NCI-H345 treated with DMSO at 0.1 percent for 48 hours (cell line): ENCODE results near the gene WDR35.

Source experiments
- DNase-seq: peaks from one replicate; lab custom pipeline; 2025; ENCODE audit not compliant: unreplicated experiment; lab: John Stamatoyannopoulos, UW

WDR35 gene

GRCh38 chr2:20011276-20012031 lies 21.5 kb upstream of the WDR35 start:
- no peak for DNase-seq

DNA sequence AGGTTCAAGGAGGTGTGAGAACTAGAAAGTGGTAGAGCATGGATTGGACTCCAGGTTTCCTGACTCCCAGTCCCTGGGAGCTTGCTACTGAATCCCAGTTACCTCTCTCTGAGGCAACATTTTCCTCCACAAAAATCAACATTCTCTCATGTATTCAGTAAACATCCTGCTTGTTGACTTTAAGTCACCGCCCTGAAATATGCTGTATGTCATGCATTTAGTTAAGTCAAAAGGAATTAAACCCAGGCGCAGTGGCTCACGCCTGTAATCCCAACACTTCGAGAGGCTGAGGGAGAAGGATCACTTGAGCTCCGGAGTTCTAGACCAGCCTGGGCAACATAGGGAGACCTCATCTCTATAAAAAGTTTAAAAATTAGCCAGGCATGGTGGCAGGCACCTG lies 18.8 kb upstream of the WDR35 start:
- DNase-seq, result no peak

DNA sequence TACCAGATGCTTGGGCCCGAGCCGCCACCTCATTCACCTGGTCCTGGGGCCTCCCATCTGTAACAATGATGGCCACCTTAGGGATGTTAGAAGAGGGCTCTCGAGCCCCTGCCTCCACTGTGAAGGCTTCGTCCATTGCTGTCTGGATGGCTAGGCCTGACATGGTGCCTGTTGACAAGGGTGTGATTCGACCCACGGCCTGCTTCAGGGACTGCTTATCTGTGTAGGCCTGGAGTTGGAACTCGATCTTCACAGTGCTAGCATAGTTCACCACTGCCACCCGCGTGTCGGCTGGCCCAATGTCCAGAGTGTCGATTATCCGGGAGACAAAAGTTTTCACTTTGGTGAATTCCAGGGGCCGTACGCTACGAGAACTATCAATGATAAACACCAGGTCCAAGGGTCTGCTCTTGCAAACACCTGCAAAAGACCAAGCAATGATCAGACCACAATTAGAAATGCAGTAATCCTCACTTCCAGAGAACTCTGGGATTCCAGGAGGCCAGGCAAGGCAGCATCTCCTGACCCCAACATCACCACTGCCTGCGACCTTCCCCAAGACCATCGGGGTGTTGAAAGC lies 16.1 kb upstream of the WDR35 start:
- DNase-seq, result no peak

GRCh38 chr2:20005067-20005627 lies 15.2 kb upstream of the WDR35 start:
- no peak for DNase-seq

GRCh38 chr2:20001361-20001863 lies 11.5 kb upstream of the WDR35 start:
- no peak for DNase-seq

DNA sequence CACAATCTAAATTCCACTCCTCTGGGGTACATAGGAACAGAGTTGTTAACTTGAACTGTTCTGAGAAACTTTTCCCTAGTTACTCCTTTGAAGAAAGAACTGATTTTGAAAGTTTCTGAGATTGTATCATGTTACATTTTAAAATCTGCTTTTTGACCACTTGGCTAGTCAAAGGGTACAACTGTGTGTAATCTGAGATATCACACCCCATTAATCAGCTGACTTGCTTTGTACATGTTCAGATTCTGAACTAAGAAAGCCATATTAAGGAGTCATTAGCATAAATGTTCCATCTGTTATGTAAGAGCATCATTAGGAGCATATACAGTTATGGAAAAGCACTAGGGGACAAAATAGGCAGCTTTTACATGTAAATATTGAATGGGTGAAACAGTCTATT lies 3.8 kb upstream of the WDR35 start:
- no peak for DNase-seq

GRCh38 chr2:19991895-19992294 lies 2.0 kb upstream of the WDR35 start:
- no peak for DNase-seq

DNA sequence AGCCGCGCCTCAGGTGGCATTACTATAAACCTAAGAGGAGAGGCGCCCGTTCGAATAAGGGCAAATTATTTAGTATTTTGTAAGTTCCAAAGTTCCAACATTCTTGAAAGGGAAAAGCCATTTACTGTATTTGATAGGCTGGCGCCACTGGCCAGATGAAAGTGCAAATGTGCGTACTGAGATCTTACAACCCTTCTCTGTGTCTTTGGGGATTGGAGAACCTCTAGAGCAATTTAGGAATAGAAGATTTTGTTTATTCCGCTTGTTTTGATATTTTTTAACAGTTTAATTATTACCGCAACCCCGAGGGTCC lies 467 bp upstream of the WDR35 start:
- no peak for DNase-seq

GRCh38 chr2:19989342-19989666 lies 601 bp downstream of the WDR35 start:
- peak; percentile 27 for DNase-seq

DNA sequence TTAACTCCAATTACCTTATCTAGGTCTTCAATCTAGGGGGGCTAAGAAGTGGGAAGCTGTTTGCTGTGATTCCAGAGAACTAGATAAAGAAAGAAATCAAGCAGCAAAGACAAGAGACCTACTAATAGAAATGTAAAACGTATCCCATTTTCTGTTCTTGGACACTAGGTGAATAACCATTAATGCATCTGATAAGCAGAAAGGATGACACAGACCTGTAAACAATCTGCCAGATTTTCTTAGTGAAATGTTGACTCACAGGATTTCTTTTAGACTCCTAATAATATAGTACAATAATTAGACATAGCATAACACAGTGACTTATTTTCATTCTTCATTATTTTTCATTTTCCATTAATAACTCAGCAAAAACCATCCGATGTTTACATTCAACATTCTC lies 1.3 kb downstream of the WDR35 start:
- no peak for DNase-seq

GRCh38 chr2:19987936-19988335 lies 2.0 kb downstream of the WDR35 start:
- DNase-seq, result no peak

GRCh38 chr2:19982268-19982667 lies 7.6 kb downstream of the WDR35 start:
- no peak for DNase-seq

GRCh38 chr2:19979932-19980331 lies 10.0 kb downstream of the WDR35 start:
- no peak for DNase-seq

GRCh38 chr2:19973466-19973865 lies 16.4 kb downstream of the WDR35 start:
- no peak for DNase-seq

GRCh38 chr2:19971691-19972090 lies 18.2 kb downstream of the WDR35 start:
- no peak for DNase-seq

DNA sequence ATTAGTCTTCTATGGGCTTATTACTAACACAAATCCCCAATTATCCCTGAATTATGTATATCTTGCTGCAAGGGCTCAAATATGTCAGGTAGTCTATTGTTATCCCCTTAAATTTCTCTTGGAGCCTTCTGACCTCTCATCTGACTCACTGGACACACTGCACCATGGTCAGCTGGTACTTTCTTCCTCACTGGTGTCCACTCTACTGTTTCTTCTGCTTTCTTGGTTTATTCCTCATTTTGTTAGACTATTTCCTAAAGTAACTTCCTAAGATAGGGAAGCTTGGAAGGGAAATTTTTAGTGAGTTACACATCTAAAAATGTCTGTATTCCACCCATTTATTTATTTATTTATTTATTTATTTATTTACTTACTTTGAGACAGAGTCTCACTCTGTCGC lies 26.5 kb downstream of the WDR35 start:
- no peak for DNase-seq

GRCh38 chr2:19955544-19956422 lies 34.1 kb downstream of the WDR35 start:
- DNase-seq, result peak; percentile 37

DNA sequence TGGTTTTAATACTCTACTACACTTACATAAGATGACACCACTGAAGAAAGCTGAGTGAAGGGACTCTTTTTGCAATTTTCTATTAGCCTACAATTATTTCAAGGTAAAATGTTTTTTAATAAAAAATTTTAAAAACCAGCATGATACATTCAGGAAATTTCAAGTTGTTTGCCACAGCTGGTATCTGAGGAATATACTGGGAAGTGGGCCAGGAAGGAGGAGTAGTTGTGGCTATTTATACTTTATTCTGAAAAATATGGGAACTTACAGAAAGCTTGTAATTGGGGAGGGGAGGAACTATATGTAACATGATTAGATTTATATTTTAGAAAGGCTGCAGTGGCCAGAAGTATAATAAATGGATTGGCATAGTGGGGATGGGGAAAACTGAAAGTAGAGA lies 40.8 kb downstream of the WDR35 start:
- no peak for DNase-seq

DNA sequence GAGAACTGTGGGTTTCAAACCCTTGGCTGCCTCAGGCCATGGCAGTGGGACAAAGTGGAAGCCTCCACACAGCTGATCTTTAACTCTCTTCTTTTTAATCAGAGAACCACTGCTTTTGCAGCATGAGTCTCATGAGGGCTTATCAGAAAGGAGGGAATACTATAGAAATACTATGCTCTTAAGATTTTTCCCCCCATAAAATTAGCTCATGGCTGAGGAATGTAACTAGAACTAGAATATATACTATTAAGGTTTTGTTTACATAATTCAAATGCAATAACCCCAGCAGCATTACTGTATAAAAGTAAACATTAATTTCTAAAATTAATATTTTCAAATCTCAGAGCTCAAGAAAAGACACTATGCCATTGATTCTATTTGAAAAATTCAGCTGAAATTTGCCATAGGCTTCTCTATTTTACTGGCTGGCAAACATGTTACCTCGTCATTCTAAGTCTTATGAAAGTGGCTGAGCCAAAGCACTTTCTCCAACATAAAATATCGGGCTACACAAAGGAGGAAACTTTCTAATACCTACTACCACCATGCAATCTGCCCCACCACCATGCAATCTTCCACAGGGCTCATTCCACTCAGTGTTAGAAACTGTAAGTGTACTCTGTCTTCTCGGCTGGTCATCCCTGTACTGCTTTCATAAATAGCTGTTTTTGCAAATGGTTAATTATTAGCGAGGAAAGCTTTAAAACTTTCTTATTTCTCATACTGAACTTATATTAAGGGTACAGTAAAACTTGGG lies 42.5 kb downstream of the WDR35 start:
- no peak for DNase-seq

DNA sequence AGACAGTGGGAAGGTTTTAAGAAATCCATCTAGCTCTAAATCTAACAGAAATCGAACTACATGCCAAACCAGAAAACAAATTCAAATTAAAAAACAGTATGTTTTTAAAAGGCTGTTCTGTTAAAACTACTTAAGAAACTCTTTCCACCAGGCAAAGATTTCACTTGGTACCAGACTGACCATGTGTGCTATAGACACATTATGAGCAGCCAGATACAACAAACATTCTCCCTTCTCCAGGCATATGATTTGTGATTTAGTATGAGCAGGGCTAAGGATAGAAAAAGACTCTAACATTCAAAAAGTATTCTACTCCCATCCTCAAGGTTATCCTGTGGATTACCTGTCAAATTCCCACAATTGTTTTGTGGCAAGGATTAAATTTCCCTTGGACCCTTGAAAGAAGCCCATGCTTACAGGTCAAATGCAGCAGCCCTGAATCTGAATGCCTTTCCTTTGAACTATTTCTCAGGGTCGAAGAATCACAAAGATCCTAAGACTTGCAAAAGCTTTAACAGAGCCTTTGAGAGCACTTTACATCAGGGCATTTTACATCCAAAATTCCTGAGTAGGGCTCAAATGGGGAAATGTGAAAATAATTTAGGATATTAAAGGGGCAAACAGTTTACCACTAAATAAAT lies 45.6 kb downstream of the WDR35 start:
- no peak for DNase-seq

DNA sequence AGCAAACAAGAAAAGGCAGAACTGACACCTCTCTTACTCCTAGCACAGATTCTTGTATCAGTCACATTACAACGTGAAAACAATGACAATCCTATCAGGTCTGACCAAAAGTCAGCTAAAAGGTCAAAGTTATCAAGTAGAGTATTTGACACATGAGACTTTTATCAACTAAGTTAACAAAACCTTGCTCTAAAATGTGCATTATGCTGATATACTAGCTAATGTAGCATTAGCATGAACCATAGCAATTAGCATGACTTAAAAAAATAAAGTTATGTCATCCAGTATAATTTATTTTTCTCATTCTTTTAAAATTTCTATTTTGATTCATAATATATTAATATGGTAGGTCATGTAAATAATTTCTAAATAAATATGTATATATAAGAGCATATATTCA lies 46.7 kb downstream of the WDR35 start:
- no peak for DNase-seq
